ENCODE results near the gene PRODH.

DNA sequence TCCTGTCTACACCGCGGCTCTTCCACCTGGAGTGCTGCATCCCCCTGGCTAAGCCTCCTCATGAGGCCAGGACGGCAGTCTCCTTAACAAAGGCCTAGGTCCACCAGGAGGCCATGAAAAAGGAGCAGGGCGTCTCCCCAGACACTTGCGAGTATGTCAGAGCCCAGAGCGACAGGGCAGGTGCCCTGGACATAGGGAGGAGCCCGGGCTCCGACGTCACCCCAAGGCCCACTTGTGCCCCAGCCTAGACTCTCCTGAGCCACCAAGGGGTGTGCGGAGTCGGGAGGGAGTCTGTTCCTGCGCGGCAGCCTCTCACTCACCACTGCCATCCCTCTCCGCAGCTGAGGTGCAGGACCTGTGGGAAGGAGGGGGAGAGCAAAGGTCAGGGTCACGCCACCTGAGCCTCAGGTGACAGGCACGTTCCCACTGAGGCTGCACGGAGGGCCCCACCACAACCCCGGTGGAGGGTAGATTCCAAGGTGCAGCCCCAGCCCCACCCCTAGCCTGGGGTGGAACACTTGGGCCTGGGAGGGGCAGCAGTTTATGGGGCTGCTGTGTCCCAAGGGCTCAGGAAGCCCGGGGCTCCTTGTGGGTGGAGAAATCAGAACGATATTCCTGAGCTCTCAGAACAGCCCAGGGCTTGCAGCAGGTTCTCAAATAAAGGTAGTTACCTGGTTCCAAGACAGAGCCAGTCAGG, 10.6 kb downstream of the PRODH start:
- TF ChIP-seq ZSCAN23 (tag by site-specific recombination; IDR thresholded peaks at IDR 0.05) = no peak
- TF ChIP-seq TCF7L2 (IDR thresholded peaks at IDR 0.05; ENCODE audit: borderline replicate concordance, low read depth, low read length) = no peak

Data from HEK293 (cell line).